Ishikawa (cell line): ENCODE measurements around the gene MUC5AC.

Source experiments
- CEBPB ChIP-seq: IDR thresholded peaks from 2 replicates; pipeline ENCODE4 v1.6.1; 2012
- CREB1 ChIP-seq: IDR thresholded peaks from 2 replicates; pipeline ENCODE4 v1.6.1; 2012; ENCODE audit warnings: low read depth
- EP300 ChIP-seq: IDR thresholded peaks from 2 replicates; pipeline ENCODE4 v1.6.1; 2012; ENCODE audit warnings: borderline replicate concordance
- NFIC ChIP-seq: IDR thresholded peaks from 2 replicates; pipeline ENCODE4 v1.6.1; 2012
- RAD21 ChIP-seq: IDR thresholded peaks from 2 replicates; pipeline ENCODE4 v1.6.1; 2012; ENCODE audit warnings: low read depth
- REST ChIP-seq: IDR thresholded peaks from 2 replicates; pipeline ENCODE4 v1.6.1; 2012; ENCODE audit warnings: low read depth, mild to moderate bottlenecking
- TAF1 ChIP-seq: IDR thresholded peaks from 2 replicates; pipeline ENCODE4 v1.6.1; 2012; ENCODE audit warnings: low read depth, mild to moderate bottlenecking
- TEAD4 ChIP-seq: IDR thresholded peaks from 2 replicates; pipeline ENCODE4 v1.6.1; 2012
- ZBTB7A ChIP-seq: IDR thresholded peaks from 2 replicates; pipeline ENCODE4 v1.6.1; 2012; ENCODE audit warnings: low read depth
- TF ChIP-seq, protein P1 (sequence below): IDR thresholded peaks from 2 replicates; pipeline ENCODE4 v1.6.1; 2012

DNA sequence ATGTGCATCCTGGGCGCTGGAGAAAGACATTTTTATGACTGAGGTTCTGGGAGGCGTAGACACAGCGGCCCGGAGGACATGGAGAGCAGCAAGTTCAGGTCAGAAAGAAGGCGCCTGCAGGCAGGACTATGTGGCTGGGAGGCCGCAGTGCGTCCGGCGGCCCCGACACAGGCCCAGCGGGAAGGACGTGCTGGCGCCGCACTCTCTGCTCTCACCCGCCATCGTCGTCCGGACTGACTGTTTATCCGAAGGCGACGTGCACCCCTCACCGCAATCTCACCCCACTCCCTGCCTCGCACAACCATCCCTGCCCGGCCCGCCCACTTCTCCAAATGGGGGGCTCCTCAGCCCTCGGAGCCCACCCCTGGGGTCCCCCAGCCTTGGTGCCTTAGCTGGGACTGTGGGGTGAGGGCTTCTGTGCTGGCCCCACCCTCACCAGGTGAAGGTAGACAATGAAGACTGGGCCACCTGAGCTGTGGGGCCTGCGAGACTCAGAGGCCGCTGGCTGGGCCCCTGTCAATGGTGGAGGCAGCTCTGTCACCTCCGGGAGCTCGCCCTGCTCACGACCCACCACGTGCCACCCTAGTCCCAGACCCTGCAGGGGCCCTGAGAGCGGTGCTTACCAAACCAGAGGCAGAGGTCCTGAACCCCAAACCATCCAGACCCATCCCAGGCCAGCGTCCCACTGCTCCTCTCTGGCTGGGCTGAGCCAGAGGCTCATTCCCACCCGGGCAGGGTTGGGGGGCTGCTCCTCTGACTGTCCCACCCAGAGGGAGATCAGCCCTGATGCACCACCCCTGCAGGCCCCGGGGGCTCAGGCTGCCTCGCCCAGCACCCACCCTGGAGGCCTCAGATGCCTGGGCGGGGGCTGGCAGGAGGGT lies 48.9 kb downstream of the MUC5AC start:
- TF ChIP-seq EP300, result no peak
- TF ChIP-seq REST, result no peak
- TF ChIP-seq TAF1, result no peak
- TF ChIP-seq TEAD4, result no peak
- no peak for TF ChIP-seq RAD21
- no peak for TF ChIP-seq CEBPB
- TF ChIP-seq NFIC, result no peak
- no peak for TF ChIP-seq ZBTB7A
- TF ChIP-seq, protein P1, sequence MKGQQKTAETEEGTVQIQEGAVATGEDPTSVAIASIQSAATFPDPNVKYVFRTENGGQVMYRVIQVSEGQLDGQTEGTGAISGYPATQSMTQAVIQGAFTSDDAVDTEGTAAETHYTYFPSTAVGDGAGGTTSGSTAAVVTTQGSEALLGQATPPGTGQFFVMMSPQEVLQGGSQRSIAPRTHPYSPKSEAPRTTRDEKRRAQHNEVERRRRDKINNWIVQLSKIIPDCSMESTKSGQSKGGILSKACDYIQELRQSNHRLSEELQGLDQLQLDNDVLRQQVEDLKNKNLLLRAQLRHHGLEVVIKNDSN, result no peak
- TF ChIP-seq CREB1, result no peak
